ENCODE measurements around the gene RPS17.

DNA sequence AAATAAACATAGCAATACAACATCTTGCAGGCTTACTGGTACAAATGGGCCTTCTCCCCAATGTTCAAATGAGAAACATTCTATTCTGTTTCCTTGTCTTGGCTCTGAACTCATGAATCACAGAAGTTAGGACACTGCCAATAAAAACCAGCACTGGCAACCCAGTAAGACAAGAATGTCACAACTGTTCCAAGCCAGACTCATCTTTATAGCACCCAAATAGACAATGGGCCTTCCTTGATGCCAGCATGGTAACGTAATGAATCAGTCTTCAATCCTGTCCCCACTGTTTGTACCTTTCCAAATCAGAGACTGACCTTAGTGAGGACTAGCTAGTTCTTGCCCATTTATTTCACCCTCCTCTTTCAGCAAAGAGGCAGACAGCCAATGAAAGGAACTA is 14.1 kb upstream of the RPS17 start:
- TF ChIP-seq, protein P1, sequence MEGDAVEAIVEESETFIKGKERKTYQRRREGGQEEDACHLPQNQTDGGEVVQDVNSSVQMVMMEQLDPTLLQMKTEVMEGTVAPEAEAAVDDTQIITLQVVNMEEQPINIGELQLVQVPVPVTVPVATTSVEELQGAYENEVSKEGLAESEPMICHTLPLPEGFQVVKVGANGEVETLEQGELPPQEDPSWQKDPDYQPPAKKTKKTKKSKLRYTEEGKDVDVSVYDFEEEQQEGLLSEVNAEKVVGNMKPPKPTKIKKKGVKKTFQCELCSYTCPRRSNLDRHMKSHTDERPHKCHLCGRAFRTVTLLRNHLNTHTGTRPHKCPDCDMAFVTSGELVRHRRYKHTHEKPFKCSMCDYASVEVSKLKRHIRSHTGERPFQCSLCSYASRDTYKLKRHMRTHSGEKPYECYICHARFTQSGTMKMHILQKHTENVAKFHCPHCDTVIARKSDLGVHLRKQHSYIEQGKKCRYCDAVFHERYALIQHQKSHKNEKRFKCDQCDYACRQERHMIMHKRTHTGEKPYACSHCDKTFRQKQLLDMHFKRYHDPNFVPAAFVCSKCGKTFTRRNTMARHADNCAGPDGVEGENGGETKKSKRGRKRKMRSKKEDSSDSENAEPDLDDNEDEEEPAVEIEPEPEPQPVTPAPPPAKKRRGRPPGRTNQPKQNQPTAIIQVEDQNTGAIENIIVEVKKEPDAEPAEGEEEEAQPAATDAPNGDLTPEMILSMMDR (optimal IDR thresholded peaks at IDR 0.05 in 1 of 3, IDR thresholded peaks at IDR 0.05 in 1 of 3, conservative IDR thresholded peaks at IDR 0.05 in 1 of 3; ENCODE audit: extremely low read depth in 1 of 3, insufficient read depth in 2 of 3, low read length in 3 of 3): no peak
- no peak for TF ChIP-seq EZH2 (IDR thresholded peaks at IDR 0.05; ENCODE audit: low read length)
